GM19372 (cell line): Measurements from ENCODE around the gene JARID2.

Experiments used
- ATAC-seq: cut with Tn5 transposase; IDR thresholded peaks from one replicate; pipeline ENCODE4 v1.9.1; 2021; ENCODE audit warnings: mild to moderate bottlenecking, low read depth, moderate library complexity; ENCODE audit not compliant: unreplicated experiment

Gene JARID2

GRCh38 chr6:15263780-15264374 lies 18.0 kb downstream of the JARID2 start:
- no peak for ATAC-seq

GRCh38 chr6:15264412-15264811 lies 18.5 kb downstream of the JARID2 start:
- no peak for ATAC-seq

GRCh38 chr6:15264902-15265761 lies 19.3 kb downstream of the JARID2 start:
- ATAC-seq, result no peak

GRCh38 chr6:15265787-15266186 lies 19.9 kb downstream of the JARID2 start:
- no peak for ATAC-seq

- no peak for ATAC-seq
Observed at GRCh38 chr6:15266423-15266996, 20.6 kb downstream of the JARID2 start.

- no peak for ATAC-seq
Observed at GRCh38 chr6:15267221-15267620, 21.4 kb downstream of the JARID2 start.

- ATAC-seq, result no peak
Observed at GRCh38 chr6:15268137-15268908, 22.5 kb downstream of the JARID2 start.

GRCh38 chr6:15269011-15269410 lies 23.1 kb downstream of the JARID2 start:
- no peak for ATAC-seq

GRCh38 chr6:15269619-15270018 lies 23.8 kb downstream of the JARID2 start:
- ATAC-seq, result no peak

- ATAC-seq, result no peak
Observed at GRCh38 chr6:15270402-15270801, 24.5 kb downstream of the JARID2 start.

GRCh38 chr6:15272562-15272961 lies 26.7 kb downstream of the JARID2 start:
- no peak for ATAC-seq

- ATAC-seq, result no peak
Observed at GRCh38 chr6:15274692-15275387, 29.0 kb downstream of the JARID2 start.

- ATAC-seq, result no peak
Observed at GRCh38 chr6:15276036-15276985, 30.4 kb downstream of the JARID2 start.

GRCh38 chr6:15279047-15279661 lies 33.3 kb downstream of the JARID2 start:
- ATAC-seq, result no peak

- ATAC-seq, result no peak
Observed at GRCh38 chr6:15280028-15280427, 34.2 kb downstream of the JARID2 start.

- no peak for ATAC-seq
Observed at GRCh38 chr6:15280961-15281360, 35.1 kb downstream of the JARID2 start.

- no peak for ATAC-seq
Observed at GRCh38 chr6:15282334-15282733, 36.5 kb downstream of the JARID2 start.

GRCh38 chr6:15283986-15284361 lies 38.1 kb downstream of the JARID2 start:
- ATAC-seq, result no peak

GRCh38 chr6:15284743-15285142 lies 38.9 kb downstream of the JARID2 start:
- no peak for ATAC-seq
